ENCODE results near the gene FXYD2.
A peak's percentile ranks its signal among the peaks of the same experiment; 100 is the strongest.

FXYD2 gene

GRCh38 chr11:117834838-117835443 lies 10.4 kb upstream of the FXYD2 start:
- DNase-seq, result no peak

- DNase-seq, result no peak
Measured at GRCh38 chr11:117834068-117834810, 9.7 kb upstream of the FXYD2 start.

GRCh38 chr11:117833401-117833891 lies 8.9 kb upstream of the FXYD2 start:
- no peak for DNase-seq

- DNase-seq, result no peak
Measured at GRCh38 chr11:117832511-117832910, 8.0 kb upstream of the FXYD2 start.

- DNase-seq, result no peak
Measured at GRCh38 chr11:117831661-117832415, 7.3 kb upstream of the FXYD2 start.

GRCh38 chr11:117830674-117831351 lies 6.3 kb upstream of the FXYD2 start:
- no peak for DNase-seq

- DNase-seq, result no peak
Measured at GRCh38 chr11:117830072-117830471, 5.5 kb upstream of the FXYD2 start.

GRCh38 chr11:117829369-117829725 lies 4.8 kb upstream of the FXYD2 start:
- no peak for DNase-seq

GRCh38 chr11:117828611-117829368 lies 4.2 kb upstream of the FXYD2 start:
- peak; percentile 84 for DNase-seq

GRCh38 chr11:117827521-117828511 lies 3.3 kb upstream of the FXYD2 start:
- no peak for DNase-seq

- DNase-seq, result no peak
Measured at GRCh38 chr11:117826832-117827231, 2.3 kb upstream of the FXYD2 start.

- DNase-seq, result no peak
Measured at GRCh38 chr11:117826190-117826570, 1.6 kb upstream of the FXYD2 start.

GRCh38 chr11:117825538-117826189 lies 1.1 kb upstream of the FXYD2 start:
- DNase-seq, result no peak

- DNase-seq, result no peak
Measured at GRCh38 chr11:117823946-117824420, 561 bp downstream of the FXYD2 start.

- peak; percentile 46 for DNase-seq
Measured at GRCh38 chr11:117823294-117823945, 1.1 kb downstream of the FXYD2 start.

- DNase-seq, result peak; percentile 67
Measured at GRCh38 chr11:117822074-117823033, 2.2 kb downstream of the FXYD2 start.

- DNase-seq, result no peak
Measured at GRCh38 chr11:117821431-117821830, 3.1 kb downstream of the FXYD2 start.

- DNase-seq, result no peak
Measured at GRCh38 chr11:117820516-117820915, 4.0 kb downstream of the FXYD2 start.

- DNase-seq, result no peak
Measured at GRCh38 chr11:117820071-117820470, 4.5 kb downstream of the FXYD2 start.

Measured in activated naive CD4-positive, alpha-beta T cell treated with anti-CD3 and anti-CD28 coated beads, Interleukin-2, amount 50 U/mL, for 16 hours (primary cell).